K562 (cell line): ENCODE measurements around the gene MEIS2. TPM values are rescaled to one million over a fixed set of nuclear protein-coding genes. Genes with fewer than 3 reads are reported as not detected.

Experiments used
- ATAC-seq: fragments of 200-7000 bp; cut with Tn5 transposase; 3 replicates; pipeline ENCODE4 v1.9.1; 2020; ENCODE audit warnings: moderate library complexity
- BruUV-seq: library from RNA; stranded (reverse); fragments of 400-500 nt; replicated peaks from 2 replicates; lab custom pipeline; 2021; lab: Mats Ljungman, UMichigan
- CTCF ChIA-PET: fragments of 300-600 bp; formaldehyde crosslinking; extraction: SDS; loops from one replicate; lab custom pipeline; 2021; ENCODE audit warnings: low intra/inter-chr PET ratio; lab: Yijun Ruan, JAX
- POLR2A ChIA-PET: fragments of 300-600, 350-650 bp; sonication (Branson Sonifier 250); formaldehyde crosslinking; extraction: SDS; loops from one replicate; lab custom pipeline; 2021; ENCODE audit warnings: antibody characterized with exemption, inconsistent platforms; lab: Yijun Ruan, JAX
- DNase-seq, 4 experiments: peaks; one replicate each; pipeline versions ENCODE4 v3.0.0 to v3.0.0-alpha.2; 2011 to 2018; ENCODE audit warnings: low spot score in 3 of 4, mixed read lengths in 3 of 4; ENCODE audit errors: extremely low read depth in 1 of 4
- FAIRE-seq: peaks from 2 replicates; lab custom pipeline; 2011; peaks lifted over from hg19 to GRCh38; lab: Jason Lieb, UNC
- H2AFZ ChIP-seq: 2 replicates; pipeline ENCODE4 v1.6.0; 2011; ENCODE audit warnings: low read depth, low read length, control low read depth, inconsistent platforms
- H3K27ac ChIP-seq: fragments of 200-600 bp; 3 replicates; pipeline ENCODE4 v1.8.0; 2011; ENCODE audit warnings: low read depth, mild to moderate bottlenecking, control low read depth, inconsistent platforms, low read length, moderate library complexity, mixed read lengths; ENCODE audit errors: extremely low read depth
- H3K27me3 ChIP-seq, 2 experiments: fragments of 300-600 bp in 1 of 2; 2 replicates in 1 of 2; 3 replicates in 1 of 2; pipeline versions ENCODE4 v1.6.0 to v1.8.0; 2011; ENCODE audit warnings: inconsistent platforms in 2 of 2, low read length in 2 of 2, mild to moderate bottlenecking in 1 of 2, mixed read lengths in 1 of 2, moderate library complexity in 1 of 2; ENCODE audit not compliant: control insufficient read depth in 2 of 2, insufficient read depth in 2 of 2
- H3K36me3 ChIP-seq: fragments of 300-600 bp; 3 replicates; pipeline ENCODE4 v1.8.0; 2011; ENCODE audit warnings: mild to moderate bottlenecking, low read length, inconsistent platforms; ENCODE audit not compliant: control insufficient read depth, insufficient read depth
- H3K4me1 ChIP-seq, 2 experiments: fragments of 200-600 bp in 1 of 2; replicated peaks in 1 of 2; 2 replicates in 1 of 2; 3 replicates in 1 of 2; pipeline versions ENCODE4 v1.5.1 to v1.8.0; 2011; ENCODE audit warnings: inconsistent platforms in 2 of 2, low read length in 2 of 2, mild to moderate bottlenecking in 1 of 2, mixed read lengths in 1 of 2, moderate library complexity in 1 of 2; ENCODE audit not compliant: control insufficient read depth in 2 of 2, insufficient read depth in 2 of 2
- H3K4me2 ChIP-seq: 2 replicates; pipeline ENCODE4 v1.6.1; 2011; ENCODE audit warnings: low read length, control low read depth, inconsistent platforms, mixed read lengths; ENCODE audit not compliant: insufficient read depth
- H3K4me3 ChIP-seq: fragments of 200-600 bp; sonication (generic), shearing (Covaris generic); 2 replicates; pipeline ENCODE4 v1.5.1; 2016; ENCODE audit warnings: control low read depth, inconsistent platforms
- H3K79me2 ChIP-seq: fragments of 200-600 bp; 3 replicates; pipeline ENCODE4 v1.8.0; 2011; ENCODE audit warnings: low read length, inconsistent platforms; ENCODE audit not compliant: control insufficient read depth, insufficient read depth
- H3K9ac ChIP-seq, 2 experiments: 2 replicates each; pipeline versions ENCODE4 v1.6.0 to v1.6.1; 2011; ENCODE audit warnings: low read depth in 2 of 2, low read length in 2 of 2, control low read depth in 1 of 2, inconsistent platforms in 1 of 2, mild to moderate bottlenecking in 1 of 2, mixed read lengths in 1 of 2; ENCODE audit not compliant: insufficient read depth in 1 of 2
- H3K9me1 ChIP-seq: one replicate; pipeline ENCODE4 v1.6.0; 2011; ENCODE audit warnings: inconsistent platforms, mild to moderate bottlenecking, low read length, moderate library complexity; ENCODE audit not compliant: control insufficient read depth, insufficient read depth
- H3K9me3 ChIP-seq: replicated peaks from 2 replicates; pipeline ENCODE4 v1.5.1; 2011; ENCODE audit warnings: low read depth, low read length, inconsistent platforms; ENCODE audit not compliant: control insufficient read depth, insufficient read depth
- H4K20me1 ChIP-seq: replicated peaks from 2 replicates; pipeline ENCODE4 v1.6.1; 2011; ENCODE audit warnings: low read length, inconsistent platforms, mixed read lengths; ENCODE audit not compliant: control insufficient read depth, insufficient read depth
- CREB1 ChIP-seq, 2 experiments: sonication (generic) in 1 of 2; formaldehyde crosslinking in 1 of 2; IDR thresholded peaks; 2 replicates each; pipeline versions ENCODE4 v1.6.1 to v1.8.0; 2012 to 2022; ENCODE audit warnings: inconsistent platforms in 1 of 2, mild to moderate bottlenecking in 1 of 2, missing genetic modification reagents in 1 of 2, moderate library complexity in 1 of 2
- ESRRB ChIP-seq: fragments of 250-450 bp; sonication (Bioruptor Pico); IDR thresholded peaks from 2 replicates; pipeline ENCODE4 v1.5.0; 2020; ENCODE audit warnings: mild to moderate bottlenecking, moderate library complexity, borderline replicate concordance
- NFE2 ChIP-seq: IDR thresholded peaks from 2 replicates; pipeline ENCODE4 v1.6.1; 2014; ENCODE audit warnings: antibody characterized with exemption, low read depth
- RAD51 ChIP-seq: fragments of 450-650 bp; IDR thresholded peaks from 2 replicates; pipeline ENCODE4 v1.7.1; 2016; ENCODE audit warnings: low read depth, mild to moderate bottlenecking, borderline replicate concordance
- ZNF280A ChIP-seq: fragments of 450-650 bp; IDR thresholded peaks from 2 replicates; pipeline ENCODE4 v1.6.1; 2018; ENCODE audit warnings: mild to moderate bottlenecking, low read depth; ENCODE audit not compliant: partially characterized antibody
- ZNF592 ChIP-seq: fragments of 450-650 bp; IDR thresholded peaks from 2 replicates; pipeline ENCODE4 v1.6.1; 2017; ENCODE audit warnings: antibody characterized with exemption, mild to moderate bottlenecking
- WGBS: fragments of 100-300 bp; shearing (Covaris generic); methylation state at CpG from one replicate; pipeline ENCODE4 v1.1.6; 2016; ENCODE audit warnings: low coverage, mixed read lengths; ENCODE audit not compliant: insufficient coverage; ENCODE audit errors: missing lambda C conversion rate; 5-methylcytosine and 5-hydroxymethylcytosine counted together
- in situ Hi-C: fragments of 300-500 bp; cut with MboI; formaldehyde crosslinking; loops from 4 replicates; pipeline ENCODE4 v1.15.0; 2018; ENCODE audit warnings: inconsistent platforms, mixed read lengths
- intact Hi-C: fragments of 100-400 bp; cut with micrococcal nuclease; formaldehyde crosslinking; loops from 2 replicates; pipeline ENCODE4 v1.14.2; 2022
- polyA plus RNA-seq, 8 experiments: library from polyadenylated mRNA; depleted of rRNA in 4 of 8; stranded (reverse) in 5 of 8; unstranded in 3 of 8; fragments of >200 nt; fragmentation: Nextera tagmentation in 2 of 8; fragmentation: Illumina TruSeq in 1 of 8; extraction: Ambion mirVana in 2 of 8; extraction: Trizol in 1 of 8; gene quantifications; 2 replicates each; pipeline versions ENCODE4 v1.2.1 to v1.2.3, GENCODE V29; 2011 to 2014; ENCODE audit warnings: inconsistent platforms in 1 of 8, missing spikeins in 1 of 8
- total RNA-seq, 7 experiments: library from RNA; depleted of rRNA in 6 of 7; stranded (reverse); fragments of >200 nt in 6 of 7; fragmentation: Illumina TruSeq in 2 of 7; extraction: Trizol in 2 of 7; gene quantifications; 2 replicates each; pipeline versions ENCODE4 v1.2.1 to v1.2.3, GENCODE V29; 2011 to 2021; ENCODE audit warnings: low replicate concordance in 1 of 7

MEIS2 gene
- total and polyA plus RNA-seq, 9 of the 15 experiments (the other 6 are each of a cell fraction or from before 2014, with no cell fraction given) = 7.5 to 64.2 (median 22.3) TPM

GRCh38 chr15:37087131-37087588, 13.2 kb downstream of the MEIS2 start (continued):
- TF ChIP-seq ZNF280A = no peak
- TF ChIP-seq, all 486 proteins: peak for 0

GRCh38 chr15:37086521-37086920, 13.8 kb downstream of the MEIS2 start:
- peaks cover 92% of the 10 kb centered on the region for H3K36me3 ChIP-seq
- WGBS = 70% methylated on average over 1 of the region's 1 CpG
- no peak overlapping the region for H3K9ac ChIP-seq
- BruUV-seq = no TSS peak
- TF ChIP-seq ESRRB (CRISPR knock-in tag) = no peak
- TF ChIP-seq NFE2 = no peak
- no peak for TF ChIP-seq RAD51
- TF ChIP-seq ZNF592 = no peak
- no peak for TF ChIP-seq CREB1 (IDR thresholded peaks at IDR 0.05)
- no peak for TF ChIP-seq CREB1 (CRISPR knock-in tag; IDR thresholded peaks at IDR 0.05)
- no peaks in the 10 kb centered on the region for H3K27me3 ChIP-seq
- H3K9me1 ChIP-seq = no peaks in the 10 kb centered on the region
- no peaks in the 10 kb centered on the region for H4K20me1 ChIP-seq
- H3K4me1 ChIP-seq = no peaks in the 10 kb centered on the region
- in situ Hi-C loops (no loop called here), intact Hi-C loops (no loop called here)
- no peak overlapping the region for H2AFZ ChIP-seq
- FAIRE-seq = no peak
- no peak for ATAC-seq
- no peaks in the 10 kb centered on the region for H3K9me3 ChIP-seq
- POLR2A ChIA-PET = interaction anchor here (1.3 to 1.6 kb wide), 2 partner anchors 7 to 10 kb away, joined by 4 to 9 read pairs; no protein-coding TSS in a partner anchor
- CTCF ChIA-PET = no interaction called here
- no peak overlapping the region for H3K27ac ChIP-seq
- H3K79me2 ChIP-seq = peaks cover 46% of the 10 kb centered on the region
- no peak overlapping the region for H3K4me2 ChIP-seq
- DNase-seq = no peak
- no peak overlapping the region for H3K4me3 ChIP-seq
